Measurements from ENCODE around the gene CTXN3.
"Not testable (repeated sequence)": the region's sequence is repeated elsewhere in the genome, so short reads cannot be mapped to it uniquely, and the experiment has no call there.

CTXN3 gene

DNA sequence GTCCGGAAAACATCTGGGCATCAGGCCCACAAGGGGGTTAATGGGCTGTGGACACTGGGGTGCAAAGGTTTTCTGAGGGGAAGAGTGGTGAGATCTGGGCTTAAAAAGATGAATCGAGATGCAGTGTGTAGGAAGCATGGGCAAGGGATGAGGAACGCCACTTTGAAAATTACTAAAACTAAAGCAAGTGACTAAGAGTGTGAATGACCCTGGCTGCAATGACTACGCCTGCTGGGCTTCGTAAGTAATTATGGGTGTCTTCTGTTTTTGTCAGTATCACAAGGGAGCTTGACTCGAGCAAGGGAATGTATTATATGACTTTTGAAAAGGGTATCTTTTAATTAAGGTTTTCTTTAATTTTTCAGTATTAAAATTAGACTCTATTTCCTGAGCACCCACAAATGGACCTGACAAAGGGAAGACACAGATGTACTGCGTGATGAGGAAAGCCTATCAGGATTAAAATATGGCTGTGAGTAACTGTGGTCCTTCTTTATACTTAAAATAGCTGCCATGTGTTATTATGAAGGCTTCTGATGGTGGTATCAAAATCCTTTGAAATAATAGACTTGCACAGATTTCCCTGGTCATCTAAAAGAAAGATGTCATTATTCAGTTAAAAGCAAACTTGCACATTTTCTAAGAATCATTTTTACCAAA lies 4.2 kb downstream of the CTXN3 start:
- no peak for DNase-seq

DNA sequence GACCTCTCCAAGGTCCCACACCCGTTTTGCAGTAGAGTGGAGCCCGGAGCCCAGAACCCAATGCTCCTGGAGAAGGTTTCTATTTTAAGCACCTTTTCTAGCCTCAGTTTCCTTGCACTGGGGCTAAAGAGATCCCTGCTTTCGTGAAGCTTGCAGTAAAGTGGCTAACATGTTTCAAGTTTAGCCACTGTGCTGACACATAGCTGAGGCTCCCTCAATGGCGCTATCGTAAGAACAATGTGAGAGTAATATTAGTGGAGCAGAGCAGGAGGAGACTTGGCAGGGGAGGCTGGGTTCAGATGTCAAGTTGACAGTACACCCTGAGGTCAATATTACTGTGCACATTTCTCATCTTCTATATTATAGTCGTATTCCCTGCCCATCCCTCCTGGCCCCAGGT lies 7.9 kb downstream of the CTXN3 start:
- DNase-seq = no peak

DNA sequence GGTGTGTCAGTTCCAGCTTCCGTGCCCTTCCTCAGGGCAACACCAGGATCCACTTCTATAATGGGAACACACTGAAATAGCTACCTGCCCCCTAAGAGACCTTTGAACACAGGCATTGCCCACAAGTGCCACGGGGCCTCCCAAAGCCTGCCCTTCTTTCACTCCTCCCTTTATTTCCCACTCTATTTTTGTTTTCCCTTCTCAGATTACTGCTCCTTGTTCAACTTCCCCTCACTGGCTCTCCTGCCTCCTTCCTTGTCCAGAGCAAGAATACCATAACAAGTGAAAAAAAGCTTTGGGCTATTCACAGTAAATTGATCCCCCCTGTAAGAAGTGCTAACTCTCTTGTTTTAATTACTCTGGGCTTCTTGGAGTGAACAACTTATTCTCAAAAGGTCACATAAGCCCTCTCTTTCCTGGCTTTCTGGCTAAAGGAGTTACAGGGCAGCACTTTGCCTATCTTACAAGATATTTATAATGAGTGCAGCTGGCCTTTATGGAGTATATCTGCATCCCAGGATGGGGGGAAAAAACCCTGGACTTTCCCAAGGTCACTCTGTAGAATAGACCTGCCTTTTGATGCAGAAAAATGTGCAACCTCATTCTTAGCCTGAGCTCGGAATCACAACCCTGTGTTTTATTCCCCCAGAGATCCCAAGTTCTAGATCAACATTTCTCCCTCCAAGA lies 11.3 kb downstream of the CTXN3 start:
- no peak for DNase-seq

GRCh38 chr5:127664093-127664492 lies 15.2 kb downstream of the CTXN3 start:
- DNase-seq = no peak

DNA sequence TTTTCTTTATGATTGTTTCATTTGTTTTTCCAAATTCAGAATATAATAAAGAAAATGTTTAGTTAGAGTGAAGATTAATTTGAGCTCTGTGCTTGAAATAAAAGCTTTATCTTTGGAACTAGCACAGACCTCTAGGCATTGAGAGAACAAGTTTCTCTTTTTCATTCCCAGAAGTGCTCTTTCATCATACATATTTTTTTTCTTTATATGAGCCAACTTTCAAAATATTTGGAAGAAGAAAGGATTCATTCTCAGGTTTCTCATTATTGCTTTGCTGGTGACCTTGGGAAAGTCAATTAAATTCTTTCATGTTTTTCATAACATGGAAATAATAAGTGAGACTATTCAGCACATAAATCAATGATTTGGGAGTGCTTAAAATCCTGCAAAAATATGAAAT lies 16.8 kb downstream of the CTXN3 start:
- no peak for DNase-seq

DNA sequence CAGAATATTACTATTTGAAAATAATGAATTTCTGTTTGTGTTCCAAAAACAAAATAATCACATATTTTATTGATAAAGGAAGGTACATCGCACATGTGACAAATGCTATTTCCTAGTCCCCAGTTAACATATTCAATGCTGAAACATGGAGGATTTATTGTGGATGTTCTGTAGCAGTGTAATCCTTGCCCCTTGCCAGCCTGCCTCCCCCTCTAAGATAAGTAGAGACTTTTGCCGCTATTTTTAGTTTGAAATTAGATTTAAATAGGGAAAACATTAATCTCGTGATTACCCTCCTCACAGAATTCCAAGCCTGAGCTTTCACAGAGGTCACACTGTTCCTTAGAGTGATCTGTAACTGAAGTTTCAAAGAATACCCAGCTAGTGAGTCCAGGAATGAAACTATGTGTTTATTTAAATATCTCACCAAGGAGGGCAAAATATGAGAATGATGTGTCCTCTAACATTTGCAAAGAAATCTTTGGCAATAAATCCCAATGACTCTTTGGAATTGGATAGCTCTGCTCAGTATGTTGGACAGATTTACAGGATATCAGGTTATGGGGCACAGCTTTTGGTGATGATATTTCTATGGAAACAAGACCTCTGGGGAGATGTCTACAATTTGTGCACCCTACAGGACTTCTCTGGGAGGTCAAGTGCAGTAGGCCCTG lies 17.3 kb downstream of the CTXN3 start:
- no peak for DNase-seq

DNA sequence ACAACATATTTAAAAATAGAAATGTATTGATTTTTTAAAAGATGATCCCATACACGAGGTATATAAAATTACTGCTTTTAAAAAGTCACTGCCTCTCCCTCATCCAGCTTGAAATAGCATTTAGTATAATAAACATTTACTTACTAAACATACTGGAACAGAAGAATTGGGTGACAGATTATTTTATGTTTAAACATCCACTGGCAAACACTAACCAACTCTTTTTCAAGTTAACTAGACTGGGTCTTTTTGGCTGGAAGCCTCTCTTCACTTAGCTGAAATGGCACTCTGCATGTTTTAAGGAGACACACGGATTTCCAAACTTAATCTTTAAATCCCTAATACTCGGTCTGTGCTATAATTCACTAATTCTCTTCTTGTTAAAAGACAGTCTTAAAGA lies 19.0 kb downstream of the CTXN3 start:
- no peak for DNase-seq

DNA sequence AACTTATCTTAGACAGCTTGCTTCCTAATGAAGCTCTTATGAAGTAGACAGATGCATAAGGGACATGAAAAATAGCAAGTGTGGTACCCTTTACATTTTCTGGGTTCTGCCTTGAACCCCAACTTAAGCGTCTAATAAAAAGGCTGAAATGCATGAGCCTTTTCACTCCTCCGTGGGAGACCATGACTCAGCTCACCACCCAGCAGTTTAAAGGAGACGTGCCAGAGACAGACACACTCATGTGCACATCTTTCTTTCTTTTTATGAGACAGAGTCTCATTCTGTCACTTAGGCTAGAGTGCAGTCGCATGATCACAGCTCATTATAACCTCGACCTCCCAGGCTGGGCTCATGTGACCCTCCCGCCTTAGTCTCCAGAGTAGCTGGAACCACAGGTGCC lies 22.3 kb downstream of the CTXN3 start:
- DNase-seq = no peak

- no peak for DNase-seq
Observed at GRCh38 chr5:127673117-127673800, 24.4 kb downstream of the CTXN3 start.

- not testable (repeated sequence) for DNase-seq
Observed at GRCh38 chr5:127676951-127677350, 28.1 kb downstream of the CTXN3 start.

DNA sequence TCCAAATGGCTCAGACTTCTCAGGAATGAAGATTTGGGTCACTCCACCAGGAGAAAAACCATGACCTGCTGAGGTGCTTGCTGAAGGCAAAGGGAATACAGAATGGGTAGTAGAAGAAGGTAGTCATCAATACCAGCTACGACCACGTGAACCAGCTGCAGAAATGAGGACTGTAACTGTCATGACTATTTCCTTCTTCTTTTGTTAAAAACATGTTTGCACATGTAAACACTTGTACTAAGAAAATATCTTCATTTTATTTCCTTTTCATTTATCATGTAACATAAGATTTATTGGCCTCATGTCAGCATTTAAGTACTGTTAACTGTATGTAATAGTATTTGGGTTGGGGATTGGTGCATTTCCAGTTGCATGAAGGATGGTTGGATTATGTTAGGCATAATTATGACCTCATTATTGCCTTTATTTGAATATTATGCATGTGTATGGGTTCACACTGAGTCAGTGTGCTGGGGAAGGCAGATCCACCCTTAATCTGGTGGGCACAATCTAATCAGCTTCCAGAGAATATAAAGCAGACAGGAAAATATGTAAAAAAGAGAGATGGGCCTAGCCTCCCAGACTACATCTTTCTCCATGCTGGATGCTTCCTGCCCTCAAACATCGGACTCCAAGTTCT lies 30.9 kb downstream of the CTXN3 start:
- DNase-seq = not testable (repeated sequence)

GRCh38 chr5:127680595-127680994 lies 31.7 kb downstream of the CTXN3 start:
- no peak for DNase-seq

DNA sequence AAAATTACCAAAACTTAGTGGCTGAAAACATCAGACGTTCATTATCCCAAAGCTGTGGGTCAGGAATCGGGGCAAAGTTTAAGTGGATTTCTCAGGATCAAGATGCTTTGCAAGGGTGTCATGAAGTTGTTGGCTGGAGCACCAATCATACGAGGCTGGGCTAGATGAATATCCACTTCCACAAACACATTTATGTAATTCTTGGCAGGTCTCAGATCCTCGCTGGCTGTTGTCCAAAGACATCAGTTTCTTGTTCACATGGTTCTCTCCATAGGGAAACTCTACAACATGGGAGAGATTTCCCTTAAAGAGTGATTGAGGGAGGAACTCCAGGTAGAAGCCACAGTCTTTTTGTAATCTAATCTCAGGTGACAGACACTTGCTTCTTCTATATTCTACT lies 34.1 kb downstream of the CTXN3 start:
- DNase-seq = no peak

DNA sequence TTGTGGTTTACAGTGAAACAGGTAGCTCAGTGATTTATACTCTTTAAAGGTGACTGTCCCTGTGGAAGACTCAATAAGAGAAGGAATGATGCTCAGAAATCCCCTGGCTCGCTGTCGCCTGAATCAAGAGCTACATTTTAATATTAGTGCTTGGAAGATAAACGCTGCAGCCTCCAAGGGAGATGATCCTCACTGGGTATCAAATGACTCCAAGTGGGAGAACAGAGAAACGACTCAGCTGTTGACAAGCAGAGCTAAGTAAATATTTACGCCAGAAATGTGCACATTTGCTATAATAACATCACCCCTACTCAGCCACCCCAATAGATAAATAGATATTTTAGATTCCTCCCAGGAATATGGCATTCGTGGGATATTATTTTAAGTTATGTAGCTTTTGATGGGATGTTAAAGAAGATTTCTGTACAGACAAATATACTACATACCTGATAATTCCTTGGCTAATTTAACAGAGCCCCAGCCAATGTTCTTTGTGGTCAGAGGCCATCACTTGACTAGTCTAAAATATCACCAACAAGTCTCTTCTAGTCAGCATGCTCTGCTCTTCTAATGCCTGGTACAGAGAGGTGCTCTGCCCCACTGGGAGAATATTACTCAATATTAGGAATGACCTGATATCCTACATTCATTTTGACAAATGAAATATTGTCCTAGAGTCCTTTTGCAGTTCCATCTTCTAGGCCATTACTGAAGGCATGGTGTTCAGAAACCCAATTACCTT lies 36.0 kb downstream of the CTXN3 start:
- no peak for DNase-seq

DNA sequence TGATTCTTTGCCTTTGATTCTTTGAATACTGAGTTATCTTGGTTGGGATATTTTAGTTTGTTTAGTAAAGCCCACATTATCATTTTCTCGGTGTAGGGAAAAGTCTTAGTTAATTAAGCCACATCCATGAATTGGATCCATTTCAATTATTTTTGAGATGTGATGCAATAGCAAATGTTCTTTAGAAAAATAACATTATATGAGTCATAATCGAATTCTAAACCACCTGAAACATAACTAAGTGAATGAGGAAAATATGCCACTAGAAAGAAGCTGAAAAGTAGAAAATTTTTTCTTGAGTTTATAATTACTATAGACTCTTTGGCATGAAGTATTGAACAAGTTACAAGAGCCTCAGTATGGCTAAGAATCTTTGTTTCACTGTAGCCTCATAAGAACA lies 36.8 kb downstream of the CTXN3 start:
- DNase-seq = no peak

DNA sequence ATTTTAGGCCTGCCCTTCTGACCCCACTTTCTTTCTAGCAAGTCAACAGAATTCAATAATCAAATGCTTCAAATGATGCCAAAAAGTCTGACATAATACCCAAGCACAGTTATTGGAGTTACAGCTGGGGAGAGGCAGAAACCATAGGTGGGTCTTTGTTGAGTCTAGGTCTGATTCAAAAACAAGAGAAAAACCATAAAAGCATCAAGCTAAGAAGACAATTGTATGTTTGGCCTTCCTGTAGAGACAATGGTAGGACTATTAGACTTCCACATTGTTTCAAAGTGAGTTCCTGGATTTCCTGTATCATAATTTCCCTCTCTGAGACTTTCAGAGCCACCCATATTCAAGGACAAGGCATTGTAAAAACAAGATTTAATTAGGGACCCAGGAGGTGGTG lies 37.5 kb downstream of the CTXN3 start:
- DNase-seq = no peak

DNA sequence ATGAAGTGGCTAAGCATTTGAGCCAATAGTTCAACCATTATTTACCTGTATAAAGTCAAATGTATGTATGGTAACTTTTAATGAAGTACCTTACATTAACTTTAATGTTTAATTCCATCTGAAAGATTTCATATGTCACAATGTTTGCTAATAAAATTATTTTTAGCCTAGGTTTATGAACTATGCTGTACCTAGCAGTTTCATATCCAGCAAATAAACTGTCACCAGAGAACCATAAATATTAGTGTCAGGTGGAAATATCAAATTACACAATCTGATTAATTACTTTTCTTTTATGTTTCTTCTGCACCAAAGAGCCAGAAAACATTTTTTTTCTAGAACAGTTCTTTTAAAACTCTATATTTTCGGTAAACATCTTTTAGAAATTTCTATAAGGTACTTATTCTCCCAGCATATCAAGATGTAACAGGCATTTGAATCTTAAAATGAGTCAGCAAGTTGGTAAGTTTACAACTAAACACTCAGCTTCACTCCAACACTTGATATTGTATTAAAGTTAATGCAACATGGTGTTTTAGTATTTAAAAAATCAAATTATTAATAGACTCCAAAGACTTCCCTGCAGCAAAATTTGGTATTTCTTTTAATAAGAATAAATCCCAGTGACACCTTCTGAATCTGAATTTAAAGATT lies 45.8 kb downstream of the CTXN3 start:
- DNase-seq = no peak

GRCh38 chr5:127695346-127695745 lies 46.5 kb downstream of the CTXN3 start:
- DNase-seq = no peak

DNA sequence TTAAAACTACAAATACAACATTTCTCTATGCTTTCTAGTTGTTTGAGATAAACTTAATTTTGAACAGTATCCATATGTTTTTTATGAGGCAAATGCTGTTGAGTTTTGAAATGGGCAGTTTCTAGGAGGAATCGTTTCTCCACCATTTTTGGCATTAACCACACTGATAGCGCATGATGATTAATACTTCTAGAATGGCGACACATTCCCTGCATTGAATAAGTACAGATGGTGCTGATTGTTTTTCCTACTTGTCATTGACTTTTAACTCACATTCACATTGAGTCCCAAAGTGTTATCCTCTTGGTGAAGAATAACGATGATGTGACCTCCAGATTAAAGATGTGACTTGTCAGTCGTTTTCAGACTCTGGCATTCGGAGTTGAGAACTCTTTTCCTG lies 47.8 kb downstream of the CTXN3 start:
- DNase-seq = no peak

DNA sequence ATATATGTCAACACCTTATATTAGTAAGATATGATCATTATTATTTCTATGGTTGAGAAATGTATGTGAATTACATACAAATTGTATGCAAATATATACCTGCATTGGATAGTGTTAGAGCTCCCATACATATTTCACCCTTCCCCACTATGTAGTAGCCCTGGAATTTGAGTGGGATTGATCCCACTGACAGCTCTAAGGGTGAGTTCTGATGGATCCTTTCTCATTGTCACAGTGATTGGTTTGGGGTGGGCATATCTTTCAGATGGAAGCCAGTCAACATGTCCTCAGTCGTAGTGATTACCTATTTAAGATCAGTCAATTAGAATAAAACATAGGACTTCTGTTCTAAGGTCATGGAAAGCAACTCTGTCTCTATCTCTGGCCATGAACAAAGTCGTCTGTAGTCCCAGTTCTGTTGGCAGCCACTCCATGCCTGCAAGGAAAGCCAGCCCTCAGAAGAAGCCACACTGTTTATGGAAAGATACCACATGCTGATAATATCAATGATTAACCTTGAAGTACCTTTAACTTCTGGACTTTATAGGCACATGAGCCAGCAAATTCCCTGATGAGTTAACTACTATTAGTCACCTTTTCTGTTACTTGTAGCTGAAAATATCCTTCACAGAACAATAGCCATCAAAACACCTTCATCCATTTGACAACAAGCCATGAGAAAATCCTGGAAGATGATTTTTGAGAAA lies 49.2 kb downstream of the CTXN3 start:
- no peak for DNase-seq

- DNase-seq = no peak
Observed at GRCh38 chr5:127699416-127699815, 50.5 kb downstream of the CTXN3 start.
